ENCODE measurements around the gene ADAMTS12.

ADAMTS12 gene

GRCh38 chr5:33595303-33595702 is 296.5 kb downstream of the ADAMTS12 start:
- Histone ChIP-seq H3K4me1 (ENCODE audit: insufficient read depth, low read length) (no peaks in the 10 kb centered on the region), H3K27me3 (ENCODE audit: control insufficient read depth in 1 of 2, insufficient read depth in 2 of 2, low read length in 2 of 2) (no peaks in the 10 kb centered on the region), H3K9me3 (ENCODE audit: low read length) (no peaks in the 10 kb centered on the region), H3K27ac (ENCODE audit: low read depth, low read length) (no peak overlapping the region), H3K9ac (ENCODE audit: low read length) (no peak overlapping the region), H3K36me3 (ENCODE audit: insufficient read depth, low read length) (no peaks in the 10 kb centered on the region), H3K4me3 (ENCODE audit: low read depth in 1 of 2, low read length in 2 of 2) (no peak overlapping the region)

GRCh38 chr5:33594006-33594405 is 297.8 kb downstream of the ADAMTS12 start:
- no peak overlapping the region for H3K9ac ChIP-seq (ENCODE audit: low read length)
- H3K27me3 ChIP-seq (ENCODE audit: control insufficient read depth in 1 of 2, insufficient read depth in 2 of 2, low read length in 2 of 2): no peaks in the 10 kb centered on the region
- H3K27ac ChIP-seq (ENCODE audit: low read depth, low read length): no peak overlapping the region
- no peaks in the 10 kb centered on the region for H3K4me1 ChIP-seq (ENCODE audit: insufficient read depth, low read length)
- H3K36me3 ChIP-seq (ENCODE audit: insufficient read depth, low read length): no peaks in the 10 kb centered on the region
- no peaks in the 10 kb centered on the region for H3K9me3 ChIP-seq (ENCODE audit: low read length)
- no peak overlapping the region for H3K4me3 ChIP-seq (ENCODE audit: low read depth in 1 of 2, low read length in 2 of 2)

DNA sequence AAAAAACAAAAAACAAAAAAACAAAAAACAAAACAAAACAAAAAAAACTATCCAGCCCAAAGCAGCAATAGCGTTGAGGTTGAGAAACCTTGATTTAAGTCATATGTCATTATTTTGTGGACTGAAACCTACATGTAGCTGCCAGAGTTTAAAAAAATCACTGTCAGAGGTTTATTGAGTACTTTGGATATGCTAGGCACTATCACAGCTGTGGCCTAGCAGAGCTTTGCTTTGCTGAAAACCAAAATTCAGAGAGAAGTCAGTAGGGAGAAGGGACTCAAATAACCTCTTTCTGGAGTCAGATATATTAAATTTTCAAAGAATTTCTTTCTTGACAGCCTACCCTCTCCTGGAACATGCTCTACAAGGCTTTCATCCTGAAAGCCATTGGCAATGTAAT is 299.5 kb downstream of the ADAMTS12 start:
- H3K36me3 ChIP-seq (ENCODE audit: insufficient read depth, low read length): no peaks in the 10 kb centered on the region
- no peaks in the 10 kb centered on the region for H3K9me3 ChIP-seq (ENCODE audit: low read length)
- H3K27me3 ChIP-seq (ENCODE audit: control insufficient read depth in 1 of 2, insufficient read depth in 2 of 2, low read length in 2 of 2): no peaks in the 10 kb centered on the region
- H3K27ac ChIP-seq (ENCODE audit: low read depth, low read length): no peak overlapping the region
- no peak overlapping the region for H3K4me3 ChIP-seq (ENCODE audit: low read depth in 1 of 2, low read length in 2 of 2)
- H3K4me1 ChIP-seq (ENCODE audit: insufficient read depth, low read length): no peaks in the 10 kb centered on the region
- no peak overlapping the region for H3K9ac ChIP-seq (ENCODE audit: low read length)

DNA sequence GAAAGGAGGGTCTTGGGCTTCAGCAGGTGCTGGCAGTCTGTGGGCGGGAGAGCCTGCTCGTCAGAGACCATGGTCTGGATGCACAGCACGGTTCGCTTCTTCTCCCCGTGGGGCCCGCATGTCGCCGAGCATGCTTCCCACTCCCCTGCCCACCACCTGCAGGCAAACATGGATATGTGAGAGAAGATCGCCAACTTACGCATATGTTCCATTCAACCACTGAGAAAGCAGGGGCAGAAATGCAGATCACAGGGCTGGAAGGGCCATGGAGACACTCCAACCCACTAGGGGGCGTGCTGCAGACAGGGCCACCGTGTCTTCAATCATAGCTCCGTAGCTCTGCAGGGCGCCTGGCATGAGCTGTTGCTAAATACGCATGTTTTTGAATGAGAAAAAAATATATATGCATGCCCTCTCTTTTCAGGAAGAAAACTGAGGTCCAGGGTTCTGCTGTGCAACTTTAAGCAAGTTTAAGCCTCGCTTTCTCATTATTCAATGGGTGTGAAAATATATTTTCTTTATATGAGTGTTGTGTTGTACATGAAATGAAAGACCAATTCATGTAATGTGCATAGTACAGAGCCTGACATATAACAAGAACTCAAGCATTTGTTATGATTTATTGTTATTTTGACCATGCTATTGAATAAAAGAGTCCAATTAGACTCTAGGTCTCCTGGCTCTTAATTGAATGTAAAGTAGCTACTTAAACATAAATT is 303.0 kb downstream of the ADAMTS12 start:
- no peaks in the 10 kb centered on the region for H3K9me3 ChIP-seq (ENCODE audit: low read length)
- no peaks in the 10 kb centered on the region for H3K4me1 ChIP-seq (ENCODE audit: insufficient read depth, low read length)
- no peak overlapping the region for H3K27ac ChIP-seq (ENCODE audit: low read depth, low read length)
- no peak overlapping the region for H3K9ac ChIP-seq (ENCODE audit: low read length)
- H3K27me3 ChIP-seq (ENCODE audit: control insufficient read depth in 1 of 2, insufficient read depth in 2 of 2, low read length in 2 of 2): no peaks in the 10 kb centered on the region
- no peak overlapping the region for H3K4me3 ChIP-seq (ENCODE audit: low read depth in 1 of 2, low read length in 2 of 2)
- no peaks in the 10 kb centered on the region for H3K36me3 ChIP-seq (ENCODE audit: insufficient read depth, low read length)

GRCh38 chr5:33583332-33583731 is 308.5 kb downstream of the ADAMTS12 start:
- no peaks in the 10 kb centered on the region for H3K36me3 ChIP-seq (ENCODE audit: insufficient read depth, low read length)
- no peak overlapping the region for H3K4me3 ChIP-seq (ENCODE audit: low read depth in 1 of 2, low read length in 2 of 2)
- no peak overlapping the region for H3K9ac ChIP-seq (ENCODE audit: low read length)
- H3K9me3 ChIP-seq (ENCODE audit: low read length): no peaks in the 10 kb centered on the region
- no peaks in the 10 kb centered on the region for H3K4me1 ChIP-seq (ENCODE audit: insufficient read depth, low read length)
- no peaks in the 10 kb centered on the region for H3K27me3 ChIP-seq (ENCODE audit: control insufficient read depth in 1 of 2, insufficient read depth in 2 of 2, low read length in 2 of 2)
- H3K27ac ChIP-seq (ENCODE audit: low read depth, low read length): no peak overlapping the region

DNA sequence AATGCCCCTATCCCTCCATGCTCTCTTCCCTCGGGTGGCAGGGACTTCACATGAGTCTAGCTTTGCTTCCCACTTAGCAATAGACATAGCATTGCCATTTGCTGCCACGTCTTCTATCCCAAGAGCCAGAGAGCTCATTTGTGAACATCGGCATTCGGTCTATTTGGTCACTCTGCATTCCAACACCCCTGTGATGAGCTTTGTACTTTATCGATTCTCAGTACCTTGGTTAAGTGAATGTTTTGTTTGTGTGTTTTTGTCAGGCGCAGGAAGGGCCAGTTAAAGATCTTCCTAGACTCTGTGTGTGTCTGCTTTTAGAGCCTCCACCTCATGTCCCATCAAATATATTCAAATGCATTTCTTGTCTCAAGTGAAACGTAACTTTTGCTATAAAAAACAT is 309.4 kb downstream of the ADAMTS12 start:
- Histone ChIP-seq H3K9ac (ENCODE audit: low read length) (no peak overlapping the region), H3K27ac (ENCODE audit: low read depth, low read length) (no peak overlapping the region), H3K27me3 (ENCODE audit: control insufficient read depth in 1 of 2, insufficient read depth in 2 of 2, low read length in 2 of 2) (no peaks in the 10 kb centered on the region), H3K4me3 (ENCODE audit: low read depth in 1 of 2, low read length in 2 of 2) (no peak overlapping the region), H3K9me3 (ENCODE audit: low read length) (no peaks in the 10 kb centered on the region), H3K36me3 (ENCODE audit: insufficient read depth, low read length) (no peaks in the 10 kb centered on the region), H3K4me1 (ENCODE audit: insufficient read depth, low read length) (no peaks in the 10 kb centered on the region)

GRCh38 chr5:33579789-33580188 is 312.0 kb downstream of the ADAMTS12 start:
- Histone ChIP-seq H3K9ac (ENCODE audit: low read length) (no peak overlapping the region), H3K27ac (ENCODE audit: low read depth, low read length) (no peak overlapping the region), H3K4me3 (ENCODE audit: low read depth in 1 of 2, low read length in 2 of 2) (no peak overlapping the region), H3K36me3 (ENCODE audit: insufficient read depth, low read length) (no peaks in the 10 kb centered on the region), H3K27me3 (ENCODE audit: control insufficient read depth in 1 of 2, insufficient read depth in 2 of 2, low read length in 2 of 2) (no peaks in the 10 kb centered on the region), H3K9me3 (ENCODE audit: low read length) (no peaks in the 10 kb centered on the region), H3K4me1 (ENCODE audit: insufficient read depth, low read length) (no peaks in the 10 kb centered on the region)

DNA sequence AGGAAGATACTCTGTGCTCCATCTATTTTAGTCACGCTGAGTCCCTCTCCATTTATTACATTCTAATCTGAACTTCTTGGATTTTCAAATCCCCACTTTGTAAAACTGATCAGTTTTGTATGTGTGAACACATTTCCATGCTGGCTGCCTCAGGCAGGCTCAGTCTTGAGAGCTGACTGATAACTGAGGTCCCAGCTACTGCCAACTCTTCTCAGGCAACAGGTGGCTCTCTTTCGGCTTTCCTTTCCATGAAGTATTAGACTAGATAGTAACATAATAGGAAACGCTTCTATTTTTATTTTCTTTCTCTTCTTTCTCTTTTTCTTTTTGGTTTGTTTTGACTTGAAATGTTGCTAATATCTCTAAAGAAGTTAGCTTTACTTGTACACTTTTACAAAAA is 312.6 kb downstream of the ADAMTS12 start:
- no peak overlapping the region for H3K9ac ChIP-seq (ENCODE audit: low read length)
- no peaks in the 10 kb centered on the region for H3K9me3 ChIP-seq (ENCODE audit: low read length)
- H3K4me3 ChIP-seq (ENCODE audit: low read depth in 1 of 2, low read length in 2 of 2): no peak overlapping the region
- no peaks in the 10 kb centered on the region for H3K36me3 ChIP-seq (ENCODE audit: insufficient read depth, low read length)
- H3K4me1 ChIP-seq (ENCODE audit: insufficient read depth, low read length): no peaks in the 10 kb centered on the region
- H3K27me3 ChIP-seq (ENCODE audit: control insufficient read depth in 1 of 2, insufficient read depth in 2 of 2, low read length in 2 of 2): no peaks in the 10 kb centered on the region
- no peak overlapping the region for H3K27ac ChIP-seq (ENCODE audit: low read depth, low read length)

- Histone ChIP-seq H3K27ac (ENCODE audit: low read depth, low read length) (no peak overlapping the region), H3K36me3 (ENCODE audit: insufficient read depth, low read length) (no peaks in the 10 kb centered on the region), H3K9ac (ENCODE audit: low read length) (no peak overlapping the region), H3K4me3 (ENCODE audit: low read depth in 1 of 2, low read length in 2 of 2) (no peak overlapping the region), H3K9me3 (ENCODE audit: low read length) (no peaks in the 10 kb centered on the region), H3K4me1 (ENCODE audit: insufficient read depth, low read length) (no peaks in the 10 kb centered on the region), H3K27me3 (ENCODE audit: control insufficient read depth in 1 of 2, insufficient read depth in 2 of 2, low read length in 2 of 2) (no peaks in the 10 kb centered on the region)
Observed at GRCh38 chr5:33576726-33577590, 314.8 kb downstream of the ADAMTS12 start.

DNA sequence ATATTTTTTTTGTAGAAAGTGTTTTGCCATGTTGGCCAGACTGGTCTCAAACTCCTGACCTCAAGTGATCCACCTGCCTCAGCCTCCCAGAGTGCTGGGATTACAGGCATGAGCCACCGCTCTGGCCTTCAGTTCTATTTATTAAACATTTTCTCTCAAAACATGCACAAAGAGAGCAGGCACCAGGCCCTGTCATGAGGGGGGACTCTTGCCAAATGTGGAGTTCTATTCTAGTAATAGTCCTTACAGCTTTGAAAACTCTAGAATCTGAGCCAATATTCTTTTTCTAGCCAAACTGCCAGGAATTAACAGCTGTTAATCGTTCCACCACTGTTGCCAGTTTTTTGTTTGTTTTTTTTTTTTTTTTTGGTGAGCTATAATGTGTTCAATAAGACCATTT is 326.5 kb downstream of the ADAMTS12 start:
- H3K9me3 ChIP-seq (ENCODE audit: low read length): no peaks in the 10 kb centered on the region
- no peaks in the 10 kb centered on the region for H3K27me3 ChIP-seq (ENCODE audit: control insufficient read depth in 1 of 2, insufficient read depth in 2 of 2, low read length in 2 of 2)
- H3K27ac ChIP-seq (ENCODE audit: low read depth, low read length): no peak overlapping the region
- no peak overlapping the region for H3K9ac ChIP-seq (ENCODE audit: low read length)
- peaks cover 5% of the 10 kb centered on the region for H3K4me1 ChIP-seq (ENCODE audit: insufficient read depth, low read length)
- no peak overlapping the region for H3K4me3 ChIP-seq (ENCODE audit: low read depth in 1 of 2, low read length in 2 of 2)
- no peaks in the 10 kb centered on the region for H3K36me3 ChIP-seq (ENCODE audit: insufficient read depth, low read length)

DNA sequence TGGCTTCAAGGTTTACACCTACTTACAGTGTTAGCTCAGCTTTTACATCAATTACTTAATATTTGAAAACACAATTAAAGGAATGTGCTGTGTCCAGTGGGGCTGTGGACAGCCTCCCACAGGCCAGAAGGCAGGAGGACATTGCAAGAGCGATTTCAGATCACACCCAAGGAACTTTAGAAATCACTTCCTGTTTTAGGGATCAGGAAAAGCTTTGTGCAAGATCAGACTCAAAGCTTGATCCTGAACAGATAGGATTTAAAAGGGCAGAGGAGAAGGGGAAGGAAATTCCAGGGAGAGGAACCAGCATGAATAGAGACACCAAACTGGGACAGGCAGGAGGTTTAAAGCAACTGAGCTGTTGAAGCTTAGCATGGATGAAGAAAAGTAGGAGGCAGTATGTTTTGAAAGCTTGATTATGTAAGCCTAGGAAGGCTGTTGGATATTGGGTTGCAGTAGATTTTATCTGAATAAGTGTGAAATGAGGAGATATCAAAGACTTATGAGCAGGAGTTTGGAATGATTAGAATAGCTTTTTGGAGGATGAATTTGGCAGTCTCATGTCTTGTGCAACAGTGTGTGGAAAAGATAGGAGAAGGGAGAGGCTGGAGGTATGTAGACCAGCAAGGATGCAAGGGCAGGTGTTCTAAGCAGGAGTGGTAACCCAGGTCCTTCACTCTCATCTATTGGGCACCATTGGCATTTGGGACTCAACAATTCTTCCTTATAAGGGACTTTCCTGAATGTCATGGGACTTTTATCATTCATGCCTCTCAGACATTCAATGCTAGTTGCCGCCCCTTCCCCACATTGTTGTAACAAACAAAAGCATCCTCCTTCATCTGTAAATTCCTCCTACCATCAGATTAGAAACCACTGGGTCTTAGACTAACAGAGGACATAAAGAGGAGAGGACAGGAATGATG is 327.5 kb downstream of the ADAMTS12 start:
- Histone ChIP-seq H3K27ac (ENCODE audit: low read depth, low read length) (no peak overlapping the region), H3K36me3 (ENCODE audit: insufficient read depth, low read length) (no peaks in the 10 kb centered on the region), H3K9ac (ENCODE audit: low read length) (no peak overlapping the region), H3K4me3 (ENCODE audit: low read depth in 1 of 2, low read length in 2 of 2) (no peak overlapping the region), H3K4me1 (ENCODE audit: insufficient read depth, low read length) (peaks cover 5% of the 10 kb centered on the region), H3K27me3 (ENCODE audit: control insufficient read depth in 1 of 2, insufficient read depth in 2 of 2, low read length in 2 of 2) (no peaks in the 10 kb centered on the region), H3K9me3 (ENCODE audit: low read length) (no peaks in the 10 kb centered on the region)

Measured in muscle layer of colon (tissue), 2 donors.